ENCODE measurements around the gene ABCA6. TPM values are rescaled to one million over a fixed set of nuclear protein-coding genes. Genes with fewer than 3 reads are reported as not detected.
"Not testable (repeated sequence)": the region's sequence is repeated elsewhere in the genome, so short reads cannot be mapped to it uniquely, and the experiment has no call there.

The ABCA6 gene
- total and polyA plus RNA-seq, 2 of the 13 experiments (the other 11 are each of a cell fraction or from before 2014, with no cell fraction given), result 0.05 to 0.11 TPM

DNA sequence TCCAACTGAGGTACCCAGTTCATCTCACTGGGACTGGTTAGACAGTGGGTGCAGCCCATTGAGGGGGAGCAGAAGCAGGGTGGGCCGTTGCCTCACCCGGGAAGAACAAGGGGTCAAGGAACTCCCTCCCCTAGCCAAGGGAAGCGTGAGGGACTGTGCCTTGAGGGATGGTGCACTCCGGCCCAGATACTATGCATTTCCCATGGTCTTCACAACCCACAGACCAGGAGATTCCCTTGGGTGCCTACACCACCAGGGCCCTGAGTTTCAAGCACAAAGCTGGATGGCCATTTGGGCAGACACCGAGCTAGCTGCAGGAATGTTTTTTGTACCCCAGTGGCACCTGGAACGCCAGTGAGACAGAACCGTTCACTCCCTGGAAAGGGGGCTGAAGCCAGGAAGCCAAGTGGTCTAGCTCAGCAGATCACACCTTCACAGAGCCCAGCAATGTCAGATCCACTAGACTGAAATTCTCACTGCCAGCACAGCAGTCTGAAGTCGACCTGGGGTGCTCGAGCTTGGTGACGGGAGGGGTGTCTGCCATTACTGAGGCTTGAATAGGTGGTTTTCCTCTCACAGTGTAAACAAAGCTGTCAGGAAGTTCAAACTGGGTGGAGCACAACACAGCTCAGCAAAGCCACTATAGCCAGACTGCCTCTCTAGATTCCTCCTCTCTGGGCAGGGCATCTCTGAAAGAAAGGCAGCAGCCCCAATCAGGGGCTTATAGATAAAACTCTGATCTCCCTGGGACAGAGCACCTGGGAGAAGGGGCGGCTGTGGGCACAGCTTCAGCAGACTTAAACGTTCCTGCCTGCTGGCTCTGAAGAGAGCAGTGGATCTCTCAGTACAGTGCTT is 71.1 kb downstream of the ABCA6 start (continued):
- TF ChIP-seq, protein P1, sequence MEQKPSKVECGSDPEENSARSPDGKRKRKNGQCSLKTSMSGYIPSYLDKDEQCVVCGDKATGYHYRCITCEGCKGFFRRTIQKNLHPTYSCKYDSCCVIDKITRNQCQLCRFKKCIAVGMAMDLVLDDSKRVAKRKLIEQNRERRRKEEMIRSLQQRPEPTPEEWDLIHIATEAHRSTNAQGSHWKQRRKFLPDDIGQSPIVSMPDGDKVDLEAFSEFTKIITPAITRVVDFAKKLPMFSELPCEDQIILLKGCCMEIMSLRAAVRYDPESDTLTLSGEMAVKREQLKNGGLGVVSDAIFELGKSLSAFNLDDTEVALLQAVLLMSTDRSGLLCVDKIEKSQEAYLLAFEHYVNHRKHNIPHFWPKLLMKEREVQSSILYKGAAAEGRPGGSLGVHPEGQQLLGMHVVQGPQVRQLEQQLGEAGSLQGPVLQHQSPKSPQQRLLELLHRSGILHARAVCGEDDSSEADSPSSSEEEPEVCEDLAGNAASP (CRISPR knock-in tag; IDR thresholded peaks at IDR 0.05; ENCODE audit: borderline replicate concordance), result peak; percentile 16; the same call in 1 of the 2 replicates
- TF ChIP-seq FOXA3 (CRISPR knock-in tag; IDR thresholded peaks at IDR 0.05) (peak; percentile 72), NRL (CRISPR knock-in tag; IDR thresholded peaks at IDR 0.05; ENCODE audit: borderline replicate concordance) (peak; percentile 31; the same call in 1 of the 2 replicates), MAZ (CRISPR knock-in tag; IDR thresholded peaks at IDR 0.05; ENCODE audit: low read depth) (peak; percentile 19; the same call in 1 of the 2 replicates), FOXK1 (CRISPR knock-in tag; IDR thresholded peaks at IDR 0.05; ENCODE audit: borderline replicate concordance, low read depth) (peak; percentile 18; the same call in 1 of the 2 replicates), ARHGAP35 (CRISPR knock-in tag; IDR thresholded peaks at IDR 0.05; ENCODE audit: borderline replicate concordance) (0 out of 2 replicates have a peak, but pooled peaks have one; percentile 19), ZNF644 (CRISPR knock-in tag; IDR thresholded peaks at IDR 0.05; ENCODE audit: low read depth) (peak; percentile 69), ZNF30 (CRISPR knock-in tag; IDR thresholded peaks at IDR 0.05) (peak; percentile 47; the same call in 1 of the 2 replicates), LCORL (CRISPR knock-in tag; IDR thresholded peaks at IDR 0.05) (0 out of 2 replicates have a peak, but pooled peaks have one; percentile 32), ZNF564 (CRISPR knock-in tag; IDR thresholded peaks at IDR 0.05) (peak; percentile 42; the same call in 1 of the 2 replicates), ZNF572 (CRISPR knock-in tag; IDR thresholded peaks at IDR 0.05) (peak; percentile 84; the same call in 1 of the 2 replicates), EEA1 (CRISPR knock-in tag; IDR thresholded peaks at IDR 0.05; ENCODE audit: borderline replicate concordance) (peak; percentile 57; the same call in 1 of the 2 replicates), ZNF501 (CRISPR knock-in tag; IDR thresholded peaks at IDR 0.05) (peak; percentile 66)
- TF ChIP-seq, protein P2, sequence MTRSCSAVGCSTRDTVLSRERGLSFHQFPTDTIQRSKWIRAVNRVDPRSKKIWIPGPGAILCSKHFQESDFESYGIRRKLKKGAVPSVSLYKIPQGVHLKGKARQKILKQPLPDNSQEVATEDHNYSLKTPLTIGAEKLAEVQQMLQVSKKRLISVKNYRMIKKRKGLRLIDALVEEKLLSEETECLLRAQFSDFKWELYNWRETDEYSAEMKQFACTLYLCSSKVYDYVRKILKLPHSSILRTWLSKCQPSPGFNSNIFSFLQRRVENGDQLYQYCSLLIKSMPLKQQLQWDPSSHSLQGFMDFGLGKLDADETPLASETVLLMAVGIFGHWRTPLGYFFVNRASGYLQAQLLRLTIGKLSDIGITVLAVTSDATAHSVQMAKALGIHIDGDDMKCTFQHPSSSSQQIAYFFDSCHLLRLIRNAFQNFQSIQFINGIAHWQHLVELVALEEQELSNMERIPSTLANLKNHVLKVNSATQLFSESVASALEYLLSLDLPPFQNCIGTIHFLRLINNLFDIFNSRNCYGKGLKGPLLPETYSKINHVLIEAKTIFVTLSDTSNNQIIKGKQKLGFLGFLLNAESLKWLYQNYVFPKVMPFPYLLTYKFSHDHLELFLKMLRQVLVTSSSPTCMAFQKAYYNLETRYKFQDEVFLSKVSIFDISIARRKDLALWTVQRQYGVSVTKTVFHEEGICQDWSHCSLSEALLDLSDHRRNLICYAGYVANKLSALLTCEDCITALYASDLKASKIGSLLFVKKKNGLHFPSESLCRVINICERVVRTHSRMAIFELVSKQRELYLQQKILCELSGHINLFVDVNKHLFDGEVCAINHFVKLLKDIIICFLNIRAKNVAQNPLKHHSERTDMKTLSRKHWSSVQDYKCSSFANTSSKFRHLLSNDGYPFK (CRISPR knock-in tag; IDR thresholded peaks at IDR 0.05; ENCODE audit: borderline replicate concordance), result peak; percentile 76; the same call in 1 of the 2 replicates
- TF ChIP-seq MAZ (IDR thresholded peaks at IDR 0.05; ENCODE audit: borderline replicate concordance, low read depth, low read length); LCORL (IDR thresholded peaks at IDR 0.05): not testable (repeated sequence)
- TF ChIP-seq, protein P3, sequence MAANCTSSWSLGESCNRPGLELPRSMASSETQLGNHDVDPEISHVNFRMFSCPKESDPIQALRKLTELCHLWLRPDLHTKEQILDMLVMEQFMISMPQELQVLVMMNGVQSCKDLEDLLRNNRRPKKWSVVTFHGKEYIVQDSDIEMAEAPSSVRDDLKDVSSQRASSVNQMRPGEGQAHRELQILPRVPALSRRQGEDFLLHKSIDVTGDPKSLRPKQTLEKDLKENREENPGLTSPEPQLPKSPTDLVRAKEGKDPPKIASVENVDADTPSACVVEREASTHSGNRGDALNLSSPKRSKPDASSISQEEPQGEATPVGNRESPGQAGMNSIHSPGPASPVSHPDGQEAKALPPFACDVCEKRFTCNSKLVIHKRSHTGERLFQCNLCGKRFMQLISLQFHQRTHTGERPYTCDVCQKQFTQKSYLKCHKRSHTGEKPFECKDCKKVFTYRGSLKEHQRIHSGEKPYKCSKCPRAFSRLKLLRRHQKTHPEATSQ (CRISPR knock-in tag; IDR thresholded peaks at IDR 0.05; ENCODE audit: borderline replicate concordance), result 0 out of 2 replicates have a peak, but pooled peaks have one; percentile 61
- TF ChIP-seq, protein P4, sequence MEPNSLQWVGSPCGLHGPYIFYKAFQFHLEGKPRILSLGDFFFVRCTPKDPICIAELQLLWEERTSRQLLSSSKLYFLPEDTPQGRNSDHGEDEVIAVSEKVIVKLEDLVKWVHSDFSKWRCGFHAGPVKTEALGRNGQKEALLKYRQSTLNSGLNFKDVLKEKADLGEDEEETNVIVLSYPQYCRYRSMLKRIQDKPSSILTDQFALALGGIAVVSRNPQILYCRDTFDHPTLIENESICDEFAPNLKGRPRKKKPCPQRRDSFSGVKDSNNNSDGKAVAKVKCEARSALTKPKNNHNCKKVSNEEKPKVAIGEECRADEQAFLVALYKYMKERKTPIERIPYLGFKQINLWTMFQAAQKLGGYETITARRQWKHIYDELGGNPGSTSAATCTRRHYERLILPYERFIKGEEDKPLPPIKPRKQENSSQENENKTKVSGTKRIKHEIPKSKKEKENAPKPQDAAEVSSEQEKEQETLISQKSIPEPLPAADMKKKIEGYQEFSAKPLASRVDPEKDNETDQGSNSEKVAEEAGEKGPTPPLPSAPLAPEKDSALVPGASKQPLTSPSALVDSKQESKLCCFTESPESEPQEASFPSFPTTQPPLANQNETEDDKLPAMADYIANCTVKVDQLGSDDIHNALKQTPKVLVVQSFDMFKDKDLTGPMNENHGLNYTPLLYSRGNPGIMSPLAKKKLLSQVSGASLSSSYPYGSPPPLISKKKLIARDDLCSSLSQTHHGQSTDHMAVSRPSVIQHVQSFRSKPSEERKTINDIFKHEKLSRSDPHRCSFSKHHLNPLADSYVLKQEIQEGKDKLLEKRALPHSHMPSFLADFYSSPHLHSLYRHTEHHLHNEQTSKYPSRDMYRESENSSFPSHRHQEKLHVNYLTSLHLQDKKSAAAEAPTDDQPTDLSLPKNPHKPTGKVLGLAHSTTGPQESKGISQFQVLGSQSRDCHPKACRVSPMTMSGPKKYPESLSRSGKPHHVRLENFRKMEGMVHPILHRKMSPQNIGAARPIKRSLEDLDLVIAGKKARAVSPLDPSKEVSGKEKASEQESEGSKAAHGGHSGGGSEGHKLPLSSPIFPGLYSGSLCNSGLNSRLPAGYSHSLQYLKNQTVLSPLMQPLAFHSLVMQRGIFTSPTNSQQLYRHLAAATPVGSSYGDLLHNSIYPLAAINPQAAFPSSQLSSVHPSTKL (CRISPR knock-in tag; IDR thresholded peaks at IDR 0.05), result peak; percentile 57

All from HepG2 (cell line).